PC-3 (cell line): ENCODE data around the gene SPINK1.

Source experiments
- EZH2 ChIP-seq: fragments of 300-600 bp; sonication (generic); IDR thresholded peaks from one replicate; pipeline ENCODE4 v1.6.1; 2017; ENCODE audit warnings: antibody characterized with exemption, mild to moderate bottlenecking, low read length; ENCODE audit not compliant: unreplicated experiment
- TF ChIP-seq, protein P1 (sequence below): fragments of 300-600 bp; sonication (generic); conservative IDR thresholded peaks from 2 replicates; pipeline ENCODE4 v1.5.1; 2017; ENCODE audit warnings: antibody characterized with exemption, low read depth, mild to moderate bottlenecking, low read length

DNA sequence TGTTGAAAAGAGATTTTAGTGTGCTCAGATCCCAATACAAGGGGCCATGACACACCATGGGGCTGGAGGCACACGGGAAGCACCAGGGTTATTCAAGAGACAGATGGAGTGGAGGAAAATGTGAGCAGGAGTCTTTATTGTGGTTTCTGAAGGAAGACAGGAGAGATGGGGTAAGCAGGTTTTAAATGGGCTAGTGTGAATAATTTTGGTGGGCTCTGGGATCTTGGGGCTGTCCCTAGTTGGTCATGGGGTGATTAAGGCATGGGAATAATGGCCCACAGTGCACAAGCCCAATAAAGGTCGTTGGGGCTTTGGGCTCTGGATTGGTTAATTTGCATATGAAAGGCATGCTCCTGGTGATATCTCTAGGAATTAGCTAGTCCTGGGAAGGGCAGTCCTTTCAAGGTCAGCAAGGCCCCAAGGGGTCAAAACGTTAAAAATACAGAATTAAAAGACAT is 43.5 kb upstream of the SPINK1 start:
- TF ChIP-seq, protein P1, sequence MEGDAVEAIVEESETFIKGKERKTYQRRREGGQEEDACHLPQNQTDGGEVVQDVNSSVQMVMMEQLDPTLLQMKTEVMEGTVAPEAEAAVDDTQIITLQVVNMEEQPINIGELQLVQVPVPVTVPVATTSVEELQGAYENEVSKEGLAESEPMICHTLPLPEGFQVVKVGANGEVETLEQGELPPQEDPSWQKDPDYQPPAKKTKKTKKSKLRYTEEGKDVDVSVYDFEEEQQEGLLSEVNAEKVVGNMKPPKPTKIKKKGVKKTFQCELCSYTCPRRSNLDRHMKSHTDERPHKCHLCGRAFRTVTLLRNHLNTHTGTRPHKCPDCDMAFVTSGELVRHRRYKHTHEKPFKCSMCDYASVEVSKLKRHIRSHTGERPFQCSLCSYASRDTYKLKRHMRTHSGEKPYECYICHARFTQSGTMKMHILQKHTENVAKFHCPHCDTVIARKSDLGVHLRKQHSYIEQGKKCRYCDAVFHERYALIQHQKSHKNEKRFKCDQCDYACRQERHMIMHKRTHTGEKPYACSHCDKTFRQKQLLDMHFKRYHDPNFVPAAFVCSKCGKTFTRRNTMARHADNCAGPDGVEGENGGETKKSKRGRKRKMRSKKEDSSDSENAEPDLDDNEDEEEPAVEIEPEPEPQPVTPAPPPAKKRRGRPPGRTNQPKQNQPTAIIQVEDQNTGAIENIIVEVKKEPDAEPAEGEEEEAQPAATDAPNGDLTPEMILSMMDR, result no peak
- no peak for TF ChIP-seq EZH2
